CD4-positive, CD25-positive, alpha-beta regulatory T cell (primary cell): ENCODE results near the gene CYS1. TPM values are rescaled to one million over a fixed set of nuclear protein-coding genes. Genes with fewer than 3 reads are reported as not detected.

Source experiments
- ATAC-seq, 2 donors: fragments of 150-1000 bp; cut with Tn5 transposase; one replicate each; pipeline ENCODE4 v1.10.0; 2021; ENCODE audit warnings: low read depth in 2 of 2, moderate number of reproducible peaks in 2 of 2, moderate library complexity in 1 of 2
- DNase-seq, 3 donors: peaks; one replicate each; pipeline versions ENCODE4 v3.0.0 to v3.0.0-alpha.2; 2012 to 2022; ENCODE audit warnings: mixed read lengths in 1 of 3
- H3K27ac ChIP-seq: one replicate; pipeline ENCODE4 v1.7.0; 2013; ENCODE audit warnings: mild to moderate bottlenecking, low read length; ENCODE audit not compliant: insufficient read depth, poor library complexity, severe bottlenecking
- H3K27me3 ChIP-seq: one replicate; pipeline ENCODE4 v1.7.0; 2013; ENCODE audit warnings: low read length; ENCODE audit not compliant: control insufficient read depth, insufficient read depth
- H3K36me3 ChIP-seq: one replicate; pipeline ENCODE4 v1.7.0; 2013; ENCODE audit warnings: mild to moderate bottlenecking, low read length, moderate library complexity; ENCODE audit not compliant: control insufficient read depth, insufficient read depth
- H3K4me1 ChIP-seq: 2 replicates; pipeline ENCODE4 v1.7.0; 2013; ENCODE audit warnings: mild to moderate bottlenecking, low read length; ENCODE audit not compliant: insufficient read depth, control insufficient read depth, poor library complexity, severe bottlenecking
- H3K4me3 ChIP-seq: one replicate; pipeline ENCODE4 v1.7.0; 2013; ENCODE audit warnings: low read depth, mild to moderate bottlenecking, low read length, moderate library complexity
- H3K9me3 ChIP-seq, 2 experiments: 1 replicate in 1 of 2; 2 replicates in 1 of 2; pipeline ENCODE4 v1.7.0; 2013; ENCODE audit warnings: low read length in 2 of 2, mild to moderate bottlenecking in 1 of 2, moderate library complexity in 1 of 2; ENCODE audit not compliant: control insufficient read depth in 2 of 2
- H3K27ac Mint-ChIP-seq, 3 donors: one replicate each; pipeline ENCODE4 v1.8.0; 2020 to 2022; ENCODE audit warnings: mild to moderate bottlenecking in 3 of 3, mixed read lengths in 3 of 3, moderate library complexity in 2 of 3
- H3K27me3 Mint-ChIP-seq: one replicate; pipeline ENCODE4 v1.8.0; 2022; ENCODE audit warnings: mild to moderate bottlenecking, mixed read lengths
- H3K36me3 Mint-ChIP-seq: one replicate; pipeline ENCODE4 v1.8.0; 2020; ENCODE audit warnings: mixed read lengths
- H3K4me1 Mint-ChIP-seq, 4 donors: one replicate each; pipeline ENCODE4 v1.8.0; 2020 to 2022; ENCODE audit warnings: mixed read lengths in 4 of 4, mild to moderate bottlenecking in 1 of 4
- H3K4me3 Mint-ChIP-seq, 4 donors: one replicate each; pipeline ENCODE4 v1.8.0; 2020 to 2022; ENCODE audit warnings: mild to moderate bottlenecking in 4 of 4, mixed read lengths in 4 of 4, moderate library complexity in 3 of 4
- H3K9me3 Mint-ChIP-seq, 7 donors: one replicate each; pipeline ENCODE4 v1.8.0; 2020 to 2022; ENCODE audit warnings: mixed read lengths in 7 of 7, mild to moderate bottlenecking in 3 of 7, moderate library complexity in 2 of 7
- polyA plus RNA-seq, 4 donors: library from polyadenylated mRNA; unstranded; fragments of 300-500 nt; fragmentation: Illumina TruSeq; gene quantifications; one replicate each; pipeline ENCODE4 v1.2.3, GENCODE V29; 2021
- total RNA-seq: library from RNA; stranded (reverse); gene quantifications from one replicate; pipeline ENCODE4 v1.2.3, GENCODE V29; 2022

CYS1 gene
- total and polyA plus RNA-seq, 5 donors from 2014 or later = not detected

DNA sequence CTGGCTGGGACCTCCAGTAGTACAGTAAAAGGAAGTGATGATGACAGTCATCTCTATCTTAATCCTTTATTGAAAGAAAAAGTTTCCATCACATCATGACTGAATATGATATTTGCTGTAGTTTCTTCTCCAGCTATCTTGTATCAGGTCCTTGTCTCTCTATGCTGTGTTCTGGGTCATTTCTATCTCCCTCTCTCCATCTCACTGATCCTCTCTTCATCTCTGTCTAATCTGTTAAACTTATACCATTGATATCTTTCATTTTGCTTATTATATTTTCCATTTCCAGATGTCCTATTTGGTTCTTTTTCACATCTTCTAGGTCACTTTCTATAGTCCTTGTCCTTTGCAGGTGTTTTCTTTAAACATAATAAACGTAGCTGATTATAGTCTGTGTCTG, 12.3 kb downstream of the CYS1 start:
- Mint-ChIP-seq H3K36me3 (no peaks in the 10 kb centered on the region), H3K27me3 (peaks cover 25% of the 10 kb centered on the region), H3K9me3 (peaks cover 0 to 5% (median 4%) of the 10 kb centered on the region in 7 donors), H3K4me1 (peaks cover 0 to 7% (median 5%) of the 10 kb centered on the region in 4 donors), H3K4me3 (no peak overlapping the region), H3K27ac (peak overlapping the region in 1 of 3 donors; percentile 67)
- Histone ChIP-seq H3K36me3 (no peaks in the 10 kb centered on the region), H3K4me3 (no peak overlapping the region), H3K27me3 (no peaks in the 10 kb centered on the region), H3K4me1 (peaks cover 9% of the 10 kb centered on the region), H3K27ac (no peak overlapping the region), H3K9me3 (no peaks in the 10 kb centered on the region)
- no peak for ATAC-seq
- DNase-seq = no peak

DNA sequence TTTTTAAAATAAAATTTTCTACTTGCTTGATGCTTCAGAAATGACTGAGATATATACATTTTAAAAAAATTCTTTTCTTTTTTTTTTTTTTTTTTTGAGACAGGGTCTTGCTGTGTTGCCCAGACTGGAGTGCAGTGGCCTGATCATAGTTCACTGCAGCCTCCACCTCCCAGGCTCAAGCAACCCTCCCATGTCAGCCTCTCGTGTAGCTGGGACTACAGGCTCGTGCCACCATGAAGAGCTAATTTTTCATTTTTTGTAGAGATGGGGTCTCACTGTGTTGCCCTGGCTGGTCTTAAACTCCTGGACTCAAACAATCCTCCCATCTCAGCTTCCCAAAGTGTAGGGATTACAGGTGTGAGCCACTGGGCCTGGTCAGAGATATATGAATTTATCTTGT, 12.9 kb downstream of the CYS1 start:
- H3K27ac Mint-ChIP-seq = peak overlapping the region in 1 of 3 donors; percentile 40
- Histone ChIP-seq H3K4me3 (no peak overlapping the region), H3K27me3 (no peaks in the 10 kb centered on the region), H3K9me3 (no peaks in the 10 kb centered on the region), H3K4me1 (peaks cover 4% of the 10 kb centered on the region), H3K27ac (no peak overlapping the region), H3K36me3 (no peaks in the 10 kb centered on the region)
- peaks cover 0 to 3% (median under 1%) of the 10 kb centered on the region in 4 donors for H3K4me1 Mint-ChIP-seq
- H3K4me3 Mint-ChIP-seq = no peak overlapping the region
- no peak for ATAC-seq
- no peak for DNase-seq
- H3K36me3 Mint-ChIP-seq = no peaks in the 10 kb centered on the region
- H3K27me3 Mint-ChIP-seq = peaks cover 20% of the 10 kb centered on the region
- peaks cover 0 to 5% (median 4%) of the 10 kb centered on the region in 7 donors for H3K9me3 Mint-ChIP-seq

DNA sequence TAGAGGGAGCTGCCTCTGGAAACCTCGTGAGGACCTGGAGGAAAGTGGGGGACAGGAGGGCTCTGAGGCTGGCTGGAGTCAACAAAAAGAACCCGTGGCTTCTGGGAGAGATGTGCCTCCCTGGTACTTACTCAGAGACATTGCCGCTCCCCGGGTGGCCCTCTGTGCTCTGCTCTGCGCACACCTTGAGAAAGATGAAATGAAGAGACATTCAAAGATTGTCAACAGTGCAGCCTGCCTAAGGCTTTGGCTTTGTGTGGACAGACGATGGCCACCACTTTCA, 14.5 kb downstream of the CYS1 start:
- ATAC-seq = no peak
- Mint-ChIP-seq H3K27me3 (peaks cover 14% of the 10 kb centered on the region), H3K4me3 (no peak overlapping the region), H3K27ac (no peak overlapping the region), H3K4me1 (peaks cover 0 to 3% (median 0%) of the 10 kb centered on the region in 4 donors), H3K36me3 (no peaks in the 10 kb centered on the region), H3K9me3 (peaks cover 0 to 5% (median 4%) of the 10 kb centered on the region in 7 donors)
- no peak for DNase-seq
- Histone ChIP-seq H3K4me1 (peaks cover 4% of the 10 kb centered on the region), H3K27ac (no peak overlapping the region), H3K27me3 (no peaks in the 10 kb centered on the region), H3K4me3 (no peak overlapping the region), H3K9me3 (no peaks in the 10 kb centered on the region), H3K36me3 (no peaks in the 10 kb centered on the region)

DNA sequence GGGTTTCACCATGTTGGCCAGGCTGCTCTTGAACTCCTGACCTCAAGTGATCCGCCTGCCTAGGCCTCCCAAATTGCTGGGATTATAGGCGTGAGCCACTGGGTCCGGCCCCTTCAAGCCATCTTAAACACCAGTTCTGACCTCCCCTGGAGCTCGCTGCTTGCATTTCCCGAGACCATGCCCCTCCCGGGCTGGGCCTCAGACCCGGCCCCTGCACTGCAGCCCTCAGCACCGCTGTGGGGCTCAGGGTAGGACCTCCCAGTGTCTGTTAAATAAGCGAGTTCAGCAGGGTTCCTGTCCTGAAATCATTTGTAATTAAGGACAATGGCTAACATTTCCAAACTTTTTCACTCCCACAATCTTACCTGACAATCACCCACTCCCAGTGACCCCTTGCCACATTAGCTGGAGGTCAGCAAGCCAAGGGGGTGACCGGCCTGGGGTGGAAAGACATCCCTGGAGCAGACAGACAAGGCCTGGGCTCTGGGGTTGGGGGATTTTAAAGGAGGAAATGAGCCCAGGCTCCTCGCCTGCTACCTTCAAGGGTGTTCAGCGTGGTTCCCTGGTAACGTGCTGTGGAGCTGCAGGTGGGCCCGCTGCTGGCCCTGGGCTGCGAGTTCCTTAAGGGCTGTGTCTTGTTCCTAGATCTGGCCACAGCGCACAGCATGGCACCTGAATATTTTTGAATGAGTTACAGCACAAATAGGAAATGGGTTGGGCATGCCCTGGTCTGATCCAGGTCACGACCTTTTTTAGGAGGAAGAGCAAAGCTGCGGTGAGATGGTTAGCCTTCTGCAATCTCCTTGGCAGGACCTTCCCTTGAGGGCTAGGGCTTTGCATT, 15.1 kb downstream of the CYS1 start:
- no peak for DNase-seq
- Mint-ChIP-seq H3K36me3 (no peaks in the 10 kb centered on the region), H3K4me1 (peaks cover 0 to 3% (median 0%) of the 10 kb centered on the region in 4 donors), H3K4me3 (no peak overlapping the region), H3K27me3 (peaks cover 13% of the 10 kb centered on the region), H3K9me3 (peaks cover 0 to 5% (median 4%) of the 10 kb centered on the region in 7 donors), H3K27ac (no peak overlapping the region)
- Histone ChIP-seq H3K4me1 (peaks cover 4% of the 10 kb centered on the region), H3K36me3 (no peaks in the 10 kb centered on the region), H3K9me3 (no peaks in the 10 kb centered on the region), H3K27me3 (no peaks in the 10 kb centered on the region), H3K4me3 (no peak overlapping the region), H3K27ac (no peak overlapping the region)
- no peak for ATAC-seq

DNA sequence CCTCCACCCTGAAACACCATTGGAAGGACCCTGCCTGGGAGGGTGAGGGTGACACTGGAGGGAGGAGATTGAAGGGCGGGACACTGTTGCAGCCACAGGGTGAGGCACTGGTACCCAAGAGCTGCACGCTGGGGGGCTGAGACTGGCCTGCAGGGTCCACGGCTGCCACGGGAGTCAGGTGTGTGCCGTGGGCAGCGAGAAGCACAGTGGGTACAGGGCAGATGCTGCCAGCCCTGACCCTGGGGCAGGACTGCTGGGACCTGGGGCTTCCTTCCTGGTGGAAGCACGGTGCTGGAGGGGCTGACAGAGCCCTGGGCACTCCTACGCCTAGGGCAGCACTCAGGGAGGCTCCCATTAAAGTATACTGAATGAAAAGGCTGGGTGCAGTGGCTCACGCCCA, 16.6 kb downstream of the CYS1 start:
- Histone ChIP-seq H3K9me3 (no peaks in the 10 kb centered on the region), H3K27ac (no peak overlapping the region), H3K4me1 (peaks cover 4% of the 10 kb centered on the region), H3K36me3 (no peaks in the 10 kb centered on the region), H3K4me3 (no peak overlapping the region), H3K27me3 (no peaks in the 10 kb centered on the region)
- Mint-ChIP-seq H3K4me1 (peaks cover 0 to 3% (median 0%) of the 10 kb centered on the region in 4 donors), H3K4me3 (no peak overlapping the region), H3K9me3 (peaks cover 0 to 5% (median 4%) of the 10 kb centered on the region in 7 donors), H3K27me3 (peaks cover 13% of the 10 kb centered on the region), H3K27ac (no peak overlapping the region), H3K36me3 (no peaks in the 10 kb centered on the region)
- ATAC-seq = no peak
- no peak for DNase-seq

DNA sequence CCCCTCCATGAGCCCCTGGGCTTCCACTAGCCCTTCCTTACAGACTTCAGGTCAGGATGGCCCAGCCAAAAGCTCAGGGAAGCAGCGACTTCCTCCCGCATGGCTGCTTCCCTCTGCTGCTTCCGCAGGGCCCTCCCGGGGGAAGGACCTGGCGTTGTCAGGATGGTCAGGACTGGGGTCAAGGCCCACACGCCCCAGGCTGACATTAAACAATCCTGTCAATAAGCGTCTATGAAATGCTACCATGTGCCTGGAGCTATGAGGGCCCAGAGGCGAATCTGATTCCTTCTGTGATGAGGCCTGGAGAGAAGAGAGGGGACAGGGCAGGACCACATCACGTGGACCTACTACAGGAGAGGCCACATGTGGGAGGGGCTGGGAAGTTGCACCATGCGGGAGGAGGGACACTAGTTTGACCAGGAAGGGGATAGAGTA, 17.3 kb downstream of the CYS1 start:
- H3K4me1 ChIP-seq = peaks cover 4% of the 10 kb centered on the region
- no peak overlapping the region for H3K27ac Mint-ChIP-seq
- no peaks in the 10 kb centered on the region for H3K27me3 ChIP-seq
- DNase-seq (no peak), ATAC-seq (no peak)
- H3K4me3 Mint-ChIP-seq = no peak overlapping the region
- H3K4me3 ChIP-seq = no peak overlapping the region
- H3K9me3 ChIP-seq = no peaks in the 10 kb centered on the region
- peaks cover 7% of the 10 kb centered on the region for H3K27me3 Mint-ChIP-seq
- no peaks in the 10 kb centered on the region for H3K36me3 Mint-ChIP-seq
- peaks cover 0 to 3% (median 0%) of the 10 kb centered on the region in 4 donors for H3K4me1 Mint-ChIP-seq
- H3K27ac ChIP-seq = no peak overlapping the region
- H3K36me3 ChIP-seq = no peaks in the 10 kb centered on the region
- H3K9me3 Mint-ChIP-seq = peaks cover 0 to 3% (median 1%) of the 10 kb centered on the region in 7 donors

DNA sequence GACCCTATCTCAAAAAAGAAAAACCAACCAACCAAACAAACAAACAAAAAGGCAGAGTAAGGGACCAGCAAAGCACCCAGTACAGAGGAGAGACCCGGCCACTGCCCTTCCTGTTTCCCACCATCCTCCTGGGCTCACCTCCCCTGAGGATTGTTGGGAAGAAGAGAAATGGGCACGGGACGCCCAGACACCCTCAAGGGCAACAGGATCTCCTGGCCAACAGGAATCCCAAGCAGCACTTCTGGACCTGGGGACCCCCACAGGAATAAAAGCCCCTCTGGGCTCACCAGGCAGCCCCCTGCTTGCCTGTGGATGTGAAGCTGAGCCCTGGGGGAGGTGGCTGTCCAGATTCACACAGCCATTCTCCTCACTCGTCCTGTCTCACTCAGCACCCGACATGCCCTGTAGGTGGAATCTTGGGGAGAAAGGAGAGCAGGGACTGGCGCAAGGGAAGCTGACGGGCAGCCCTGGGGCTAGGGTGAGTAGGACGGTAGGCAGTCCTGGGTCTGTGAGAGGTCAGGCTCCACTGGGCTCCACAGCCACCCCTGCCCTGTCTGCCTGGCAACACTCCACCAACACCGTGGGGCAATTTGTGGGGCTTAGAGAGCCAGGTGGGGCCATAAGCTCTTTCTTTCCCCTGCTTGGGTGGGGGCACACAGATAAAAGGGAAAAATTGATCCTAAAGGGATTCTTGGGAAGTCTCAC, 18.8 kb downstream of the CYS1 start:
- no peak overlapping the region for H3K27ac Mint-ChIP-seq

More for the DNA sequence above, 18.8 kb downstream of the CYS1 start:
- H3K4me3 Mint-ChIP-seq = no peak overlapping the region
- no peak overlapping the region for H3K27ac ChIP-seq
- H3K9me3 Mint-ChIP-seq = no peaks in the 10 kb centered on the region
- peaks cover 0 to 9% (median under 1%) of the 10 kb centered on the region in 4 donors for H3K4me1 Mint-ChIP-seq
- no peaks in the 10 kb centered on the region for H3K36me3 Mint-ChIP-seq
- peaks cover 8% of the 10 kb centered on the region for H3K4me1 ChIP-seq
- ATAC-seq (no peak), DNase-seq (no peak)
- H3K36me3 ChIP-seq = no peaks in the 10 kb centered on the region
- peaks cover 4% of the 10 kb centered on the region for H3K27me3 Mint-ChIP-seq
- no peak overlapping the region for H3K4me3 ChIP-seq
- H3K27me3 ChIP-seq = no peaks in the 10 kb centered on the region
- no peaks in the 10 kb centered on the region for H3K9me3 ChIP-seq
